ENCODE data around the gene MYG1.
"Not testable (repeated sequence)": the region's sequence is repeated elsewhere in the genome, so short reads cannot be mapped to it uniquely, and the experiment has no call there.

The MYG1 gene

GRCh38 chr12:53327435-53328042 lies 28.0 kb downstream of the MYG1 start:
- no peak for DNase-seq (ENCODE audit: low read depth)

DNA sequence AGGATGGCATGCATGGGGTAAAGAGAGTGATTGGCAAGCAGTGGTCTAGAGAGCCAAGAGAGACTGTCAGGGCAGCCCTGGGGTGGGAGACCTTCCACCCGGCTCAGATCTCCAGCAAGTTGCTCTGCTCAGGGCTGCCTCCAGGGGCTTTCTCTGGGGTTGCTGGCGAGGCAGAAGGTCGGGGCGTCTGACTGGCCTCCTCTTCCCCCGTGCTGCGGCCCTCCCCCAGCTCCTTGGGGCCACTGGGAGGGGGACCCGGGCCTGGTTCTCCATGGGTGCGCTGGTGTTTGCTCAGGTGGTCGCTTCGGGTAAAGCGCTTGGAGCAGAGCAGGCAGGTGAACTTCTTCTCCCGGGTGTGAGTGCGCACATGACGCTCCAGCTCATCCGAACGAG lies 28.5 kb downstream of the MYG1 start:
- no peak for DNase-seq (ENCODE audit: low read depth)

GRCh38 chr12:53330671-53331070 lies 31.2 kb downstream of the MYG1 start:
- no peak for DNase-seq (ENCODE audit: low read depth)

GRCh38 chr12:53332339-53332738 lies 32.8 kb downstream of the MYG1 start:
- not testable (repeated sequence) for DNase-seq (ENCODE audit: low read depth)

DNA sequence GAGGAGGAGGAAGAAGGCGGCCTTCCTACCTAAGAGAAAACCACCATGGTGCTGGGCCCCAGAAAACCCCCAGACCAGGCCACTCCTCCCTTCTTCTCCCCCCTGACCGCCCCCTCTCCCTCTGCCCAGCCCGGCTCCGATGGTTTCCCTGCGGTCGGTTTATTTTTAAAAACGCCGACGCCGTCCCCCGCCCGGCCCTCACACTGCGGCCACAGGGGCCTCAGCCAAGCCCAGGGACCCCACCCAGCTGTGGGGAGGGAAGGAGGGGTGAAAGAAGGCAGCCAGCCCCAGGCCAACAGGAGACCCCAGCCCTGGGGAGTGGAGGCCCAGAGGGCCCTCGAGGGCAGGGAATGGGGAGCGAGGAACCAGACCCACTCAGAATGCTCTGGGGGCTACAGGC lies 33.2 kb downstream of the MYG1 start:
- no peak for DNase-seq (ENCODE audit: low read depth)

DNA sequence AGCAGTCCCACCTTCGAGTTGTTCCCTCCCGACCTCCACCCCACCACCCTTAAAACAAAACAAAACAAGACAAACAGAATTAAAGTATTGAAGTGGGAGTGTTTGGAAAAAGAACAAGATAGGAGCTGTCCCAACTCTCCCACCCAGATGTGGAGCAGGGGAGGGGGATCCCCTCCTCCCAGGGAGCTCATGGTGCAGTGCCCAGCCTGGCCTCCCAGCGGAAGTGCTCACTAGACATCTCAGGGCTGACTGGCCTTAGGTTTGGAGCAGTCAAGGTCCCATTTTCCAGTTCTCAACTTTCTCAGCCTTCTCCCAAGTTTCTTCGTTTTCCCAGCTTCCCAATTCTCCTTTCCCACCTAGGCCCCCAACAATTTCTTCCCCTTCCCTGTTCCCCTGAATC lies 33.8 kb downstream of the MYG1 start:
- no peak for DNase-seq (ENCODE audit: low read depth)

GRCh38 chr12:53333845-53334244 lies 34.4 kb downstream of the MYG1 start:
- DNase-seq (ENCODE audit: low read depth) = no peak

DNA sequence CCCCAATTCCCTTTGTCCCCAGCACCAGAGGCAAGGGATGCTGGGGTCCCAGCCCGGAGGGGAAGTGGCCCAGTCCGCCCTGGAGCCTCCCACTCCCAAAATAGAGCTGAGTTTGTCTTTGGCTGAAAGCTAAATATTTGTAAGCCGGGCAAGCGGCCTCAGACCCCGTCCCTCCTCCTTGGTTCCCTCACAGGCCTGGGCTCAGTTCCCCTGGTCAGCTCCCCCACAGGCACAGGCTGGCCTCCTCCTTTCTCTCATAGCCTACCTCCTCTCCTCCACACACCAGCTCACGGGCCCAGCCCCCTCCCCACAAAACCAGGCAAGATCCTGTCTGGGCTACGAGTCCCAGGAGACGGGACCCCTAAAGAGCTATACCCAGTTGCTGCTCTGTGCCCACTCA lies 35.3 kb downstream of the MYG1 start:
- no peak for DNase-seq (ENCODE audit: low read depth)

- DNase-seq (ENCODE audit: low read depth) = no peak
Observed at GRCh38 chr12:53336181-53336681, 36.7 kb downstream of the MYG1 start, which contains the start of gene SP7. SP7 (minus strand) TSS chr12:53336354; CDS start chr12:53335646, 708 bp downstream.

GRCh38 chr12:53338017-53338416 lies 38.5 kb downstream of the MYG1 start:
- no peak for DNase-seq (ENCODE audit: low read depth)

GRCh38 chr12:53338916-53339315 lies 39.4 kb downstream of the MYG1 start:
- no peak for DNase-seq (ENCODE audit: low read depth)

DNA sequence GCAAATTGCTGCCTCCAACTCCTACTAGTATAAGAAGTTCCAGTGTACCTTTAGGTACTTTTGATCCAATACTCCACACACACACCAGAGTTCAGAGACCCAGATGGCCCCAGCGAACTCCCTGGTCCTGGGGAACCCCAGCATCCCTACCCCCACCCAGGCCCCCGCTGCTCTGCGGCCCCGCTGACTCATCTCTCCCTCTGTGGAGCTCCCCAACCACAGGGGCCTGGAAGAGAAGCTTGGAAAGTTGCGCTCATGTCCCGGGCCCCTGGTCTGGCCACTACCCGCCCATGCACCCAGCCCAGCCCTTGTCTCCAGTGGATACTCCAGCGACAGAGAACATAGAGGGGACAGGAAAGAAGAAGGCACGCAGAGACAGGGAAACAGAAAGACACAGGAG lies 40.9 kb downstream of the MYG1 start:
- DNase-seq (ENCODE audit: low read depth) = no peak

DNA sequence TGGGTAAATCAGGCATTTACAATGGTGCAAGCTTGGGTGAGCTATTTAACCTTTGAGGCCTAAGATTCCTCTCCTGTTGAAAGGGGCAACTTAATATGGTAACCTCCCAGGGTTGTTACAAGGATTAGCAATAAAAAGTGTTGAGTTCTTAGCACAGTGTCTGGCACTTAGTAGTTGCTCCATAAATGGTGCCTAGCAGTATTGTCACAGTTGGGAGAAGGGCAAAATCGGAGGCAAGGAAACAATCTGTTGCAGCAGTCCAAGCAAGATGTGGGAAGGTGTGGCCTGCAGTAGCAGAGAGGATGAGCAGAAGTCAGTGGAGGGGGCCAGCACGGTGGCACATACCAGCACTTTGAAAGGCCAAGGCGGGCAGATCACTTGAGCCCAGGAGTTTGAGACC lies 44.0 kb downstream of the MYG1 start:
- no peak for DNase-seq (ENCODE audit: low read depth)

DNA sequence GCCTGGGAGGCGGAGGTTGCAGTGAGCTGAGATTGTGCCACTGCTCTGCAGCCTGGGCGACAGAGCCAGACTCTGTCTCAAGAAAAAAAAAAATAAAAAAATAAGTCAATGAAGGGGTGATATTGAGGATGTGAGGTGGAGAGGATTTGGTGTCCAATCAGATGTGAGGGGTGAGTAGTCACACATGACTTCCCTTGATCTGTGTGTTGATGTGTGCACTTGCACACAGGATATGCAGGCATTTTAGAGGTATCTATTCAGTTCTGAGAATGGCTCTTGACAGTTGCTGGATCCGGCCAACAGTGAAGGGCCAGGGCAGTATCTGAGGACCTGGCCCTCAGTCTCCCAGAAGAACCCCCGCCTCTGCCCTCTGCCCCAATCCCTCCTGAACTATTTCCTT lies 44.5 kb downstream of the MYG1 start:
- no peak for DNase-seq (ENCODE audit: low read depth)

GRCh38 chr12:53344487-53344823 lies 45.0 kb downstream of the MYG1 start:
- DNase-seq (ENCODE audit: low read depth) = no peak

DNA sequence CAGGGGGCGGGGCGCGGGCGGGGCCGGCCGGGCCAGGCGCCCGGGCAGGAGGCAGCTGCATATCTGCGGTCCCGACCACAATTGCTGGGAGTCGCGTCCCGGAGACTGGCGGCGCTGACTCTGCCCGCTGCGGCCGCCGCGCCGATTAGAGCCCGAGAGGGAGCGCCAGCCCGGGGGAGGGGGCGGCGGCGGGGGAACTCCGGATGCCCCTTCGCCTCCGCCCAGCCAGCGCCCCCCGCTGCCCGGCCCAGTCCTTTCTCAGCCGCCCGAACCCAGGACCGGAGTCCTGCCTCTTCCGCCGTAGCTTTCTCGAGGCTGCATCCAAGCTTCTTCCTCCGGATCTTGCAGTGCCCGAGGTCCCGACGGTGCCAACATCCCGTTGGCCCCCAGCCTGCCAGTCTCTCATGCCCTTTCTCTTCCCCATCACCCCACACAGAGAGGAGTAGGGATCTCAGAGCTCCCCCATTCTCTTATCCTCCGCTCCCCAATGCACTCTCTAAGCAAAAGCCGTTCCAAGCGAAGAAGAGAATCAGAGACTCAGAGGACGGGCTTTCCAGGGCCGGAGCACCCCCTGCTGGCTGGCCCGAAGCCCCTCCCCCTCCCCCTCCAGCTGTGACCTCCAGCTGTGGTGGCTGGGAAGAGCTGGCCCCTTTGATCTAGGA lies 45.5 kb downstream of the MYG1 start:
- peak; percentile 42 for DNase-seq (ENCODE audit: low read depth)

DNA sequence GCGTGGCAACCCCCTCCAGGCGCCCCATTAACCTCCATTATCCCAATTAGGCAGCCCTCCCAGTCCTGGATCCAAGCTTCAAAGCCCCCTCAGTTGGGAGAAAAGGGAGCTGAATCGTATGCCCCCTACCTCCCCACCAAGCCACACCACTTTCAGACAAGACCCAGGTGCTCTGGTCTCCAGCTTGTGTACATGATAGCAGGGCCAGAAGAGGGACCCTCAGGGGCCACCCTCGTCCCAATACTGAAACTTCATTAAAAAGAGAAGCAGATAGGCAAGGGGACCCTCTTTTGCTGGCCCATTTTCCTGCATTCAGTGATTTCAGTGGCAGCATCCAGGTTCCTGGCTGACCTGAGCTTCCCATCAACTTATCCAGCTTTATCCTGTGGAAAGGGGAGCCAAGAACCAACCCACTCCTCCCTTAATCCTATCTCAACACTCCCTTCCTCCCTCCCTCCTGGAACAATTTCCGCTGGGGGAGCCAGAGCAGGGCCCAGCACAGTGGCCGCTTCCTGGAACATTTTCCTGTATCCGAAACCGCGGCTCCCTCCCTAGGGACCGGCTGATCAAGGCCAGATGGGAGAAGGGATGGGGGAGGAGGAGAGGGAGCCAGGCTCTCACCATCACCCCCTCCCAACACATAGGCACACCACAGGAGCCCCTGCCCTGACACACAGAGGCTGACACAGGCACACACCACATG lies 46.1 kb downstream of the MYG1 start:
- DNase-seq (ENCODE audit: low read depth) = no peak

GRCh38 chr12:53346491-53346890 lies 47.0 kb downstream of the MYG1 start:
- no peak for DNase-seq (ENCODE audit: low read depth)

DNA sequence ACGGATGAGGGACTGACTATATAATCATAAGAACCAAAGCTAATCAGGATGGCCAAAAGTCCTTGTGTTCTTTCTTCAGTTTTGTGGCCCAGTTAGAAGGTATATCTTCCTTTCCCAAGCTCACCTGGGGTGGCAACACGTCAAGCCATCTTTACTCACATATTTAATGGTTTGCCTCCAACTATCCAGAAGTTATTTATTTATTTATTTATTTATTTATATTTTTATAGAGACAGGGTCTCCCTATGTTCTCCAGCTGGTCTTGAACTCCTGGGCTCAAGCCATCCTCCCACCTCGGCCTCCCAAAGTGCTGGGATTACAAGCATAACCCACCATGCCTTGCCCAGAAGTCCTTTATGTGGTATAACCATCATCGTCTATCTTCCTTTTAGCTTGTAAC lies 48.4 kb downstream of the MYG1 start:
- DNase-seq (ENCODE audit: low read depth) = no peak

- DNase-seq (ENCODE audit: low read depth) = peak; percentile 37
Observed at GRCh38 chr12:53352331-53353256, 53.1 kb downstream of the MYG1 start.

GRCh38 chr12:53353257-53353655 lies 53.8 kb downstream of the MYG1 start:
- DNase-seq (ENCODE audit: low read depth) = no peak

- no peak for DNase-seq (ENCODE audit: low read depth)
Observed at GRCh38 chr12:53355121-53355520, 55.6 kb downstream of the MYG1 start.

All from stimulated activated CD8-positive, alpha-beta memory T cell treated with anti-CD3 and anti-CD28 coated beads, Interleukin-15, amount 100 ng/mL, for 24 hours (primary cell).